ENCODE data around the gene TTLL9. TPM values are rescaled to one million over a fixed set of nuclear protein-coding genes. Genes with fewer than 3 reads are reported as not detected.

TTLL9 gene
- total and polyA plus RNA-seq, 10 of the 15 experiments (the other 5 are each of a cell fraction or from before 2014, with no cell fraction given) = 0.03 to 0.77 (median 0.11) TPM; not detected in 2

DNA sequence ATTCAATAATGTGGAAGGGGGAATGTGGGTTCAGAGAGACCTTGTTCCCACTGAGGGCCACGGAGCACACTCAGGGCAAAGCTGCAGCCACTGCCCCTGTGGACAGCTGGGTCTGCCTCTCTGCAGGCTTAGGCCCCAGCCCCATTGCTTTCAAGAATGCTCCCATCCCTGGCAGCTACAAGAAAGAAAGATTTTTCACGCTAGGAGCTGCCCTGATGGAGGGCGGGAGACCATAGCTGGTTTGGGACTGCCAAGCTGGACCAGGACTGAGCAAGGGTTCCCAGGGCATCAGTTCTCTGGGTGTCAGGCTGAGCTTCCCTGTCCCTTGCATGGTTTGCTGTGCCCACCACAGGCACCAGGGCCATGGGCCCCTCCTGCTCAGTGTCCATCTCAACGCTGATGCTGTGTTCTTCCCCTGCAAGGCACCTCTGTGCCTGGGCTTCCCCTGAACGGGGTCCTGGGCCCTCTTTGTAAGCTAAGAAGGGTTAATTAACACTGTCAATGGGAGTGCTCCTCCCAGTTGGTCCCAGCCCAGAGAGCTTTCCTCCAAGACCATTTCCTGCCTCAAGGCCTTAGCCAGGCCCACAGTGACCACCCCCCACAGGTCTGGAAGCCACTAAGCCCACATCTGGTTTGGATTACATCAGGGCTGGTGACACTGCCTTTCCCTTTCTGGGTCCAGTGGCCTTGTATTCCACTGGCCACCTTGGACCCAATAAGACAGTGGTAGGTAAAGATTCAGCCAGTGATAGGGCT lies 33.4 kb upstream of the TTLL9 start (continued):
- TF ChIP-seq BCLAF1 (IDR thresholded peaks at IDR 0.05) = no peak
- no peak for TF ChIP-seq HSF1 (IDR thresholded peaks at IDR 0.05; ENCODE audit: low read depth, low read length)
- TF ChIP-seq NBN (IDR thresholded peaks at IDR 0.05) = no peak
- TF ChIP-seq YBX1 (IDR thresholded peaks at IDR 0.05) = no peak
- TF ChIP-seq FOXM1 (IDR thresholded peaks at IDR 0.05; ENCODE audit: low read depth, low read length) = no peak
- no peak for TF ChIP-seq MTA2 (IDR thresholded peaks at IDR 0.05; ENCODE audit: low read depth)
- no peak for TF ChIP-seq POLR2AphosphoS5 (IDR thresholded peaks at IDR 0.05; ENCODE audit: low read length)
- no peak for TF ChIP-seq TBL1XR1 (IDR thresholded peaks at IDR 0.05; ENCODE audit: low read depth, low read length)
